Stimulated activated CD8-positive, alpha-beta memory T cell treated with anti-CD3 and anti-CD28 coated beads, Interleukin-12 subunit alpha, Interleukin-12 subunit beta, amount 100 ng/mL, for 4 hours (primary cell): Measurements from ENCODE around the gene CTDSP2.
"Not testable (repeated sequence)": the region's sequence is repeated elsewhere in the genome, so short reads cannot be mapped to it uniquely, and the experiment has no call there.

Experiments used
- DNase-seq: peaks from one replicate; pipeline ENCODE4 v3.0.0-alpha.2; 2020; ENCODE audit warnings: low read depth

The CTDSP2 gene

GRCh38 chr12:57852620-57853500 is 6.3 kb upstream of the CTDSP2 start:
- DNase-seq, result no peak

- no peak for DNase-seq
These were observed 5.7 kb upstream of the CTDSP2 start for GRCh38 chr12:57852200-57852599.

DNA sequence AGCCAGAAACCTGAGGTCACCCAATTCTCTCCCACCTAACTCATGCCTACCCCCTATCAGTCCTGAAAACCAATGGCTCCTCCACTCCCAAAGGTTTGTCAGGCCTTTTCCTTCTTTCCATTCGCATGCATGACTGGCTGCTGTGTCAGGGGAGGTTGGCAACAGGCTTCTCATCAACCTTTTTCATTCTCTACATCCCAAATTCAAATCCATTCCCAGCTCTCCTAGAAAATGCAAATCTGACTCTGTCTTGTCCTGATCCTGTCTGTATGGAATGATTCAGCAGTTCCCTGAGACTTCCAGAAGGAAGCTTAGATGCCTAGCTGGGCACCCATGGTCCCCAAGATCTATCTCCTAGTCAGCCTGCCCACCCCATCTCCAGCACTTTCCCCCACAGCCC is 5.0 kb upstream of the CTDSP2 start:
- no peak for DNase-seq

- no peak for DNase-seq
These were observed 4.4 kb upstream of the CTDSP2 start for GRCh38 chr12:57850854-57851430.

DNA sequence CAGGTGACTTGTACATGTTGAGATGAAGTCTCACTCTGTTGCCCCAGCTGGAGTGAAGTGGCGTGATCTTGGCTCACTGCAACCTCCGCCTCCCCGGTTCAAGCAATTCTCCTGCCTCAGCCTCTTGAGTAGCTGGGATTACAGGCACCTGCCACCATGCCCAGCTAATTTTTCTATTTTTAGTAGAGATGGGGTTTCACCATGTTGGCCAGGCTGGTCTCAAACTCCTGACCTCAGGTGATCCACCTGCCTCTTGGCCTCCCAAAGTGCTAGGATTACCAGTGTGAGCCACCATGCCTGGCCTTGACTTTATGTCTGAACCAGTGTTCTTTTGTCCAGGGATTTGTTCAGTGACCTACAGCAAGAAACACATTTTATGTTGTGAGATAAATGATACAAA is 2.9 kb upstream of the CTDSP2 start:
- DNase-seq, result not testable (repeated sequence)

GRCh38 chr12:57849035-57849434 is 2.5 kb upstream of the CTDSP2 start:
- no peak for DNase-seq

DNA sequence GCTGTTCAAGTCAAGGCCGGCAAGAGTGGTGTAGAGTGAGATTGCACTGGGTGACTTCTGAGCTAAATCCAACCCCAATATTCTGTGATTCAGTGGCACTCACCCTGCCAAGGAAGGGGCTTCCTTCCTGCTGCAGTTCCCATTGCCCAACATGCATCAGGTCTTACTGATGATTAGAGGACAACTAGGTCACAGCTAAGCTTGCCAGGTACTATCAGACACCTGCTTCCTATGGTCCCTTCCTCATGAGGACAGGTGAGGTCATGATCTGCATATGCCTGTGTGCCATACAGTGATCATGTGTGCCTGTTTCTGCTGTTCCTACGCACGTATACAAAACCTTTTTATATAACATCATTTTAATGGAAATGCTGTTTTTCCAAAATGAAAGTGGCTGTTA is 1.7 kb upstream of the CTDSP2 start:
- no peak for DNase-seq

DNA sequence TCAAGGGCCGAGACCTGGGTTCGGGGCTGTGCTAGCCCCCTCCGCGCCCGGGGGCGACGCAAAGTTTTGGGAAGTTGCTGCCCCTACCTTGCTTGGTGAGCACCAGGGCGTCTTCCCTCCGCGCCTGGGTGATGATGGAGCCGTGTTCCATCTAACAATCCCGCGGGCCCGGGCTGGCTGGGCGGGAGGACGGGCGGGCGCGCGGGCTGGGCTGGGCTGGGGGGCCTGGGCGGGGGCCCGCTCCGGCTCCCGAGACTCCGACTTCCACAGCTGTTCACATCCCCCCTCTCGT is 298 bp downstream of the CTDSP2 start:
- no peak for DNase-seq

DNA sequence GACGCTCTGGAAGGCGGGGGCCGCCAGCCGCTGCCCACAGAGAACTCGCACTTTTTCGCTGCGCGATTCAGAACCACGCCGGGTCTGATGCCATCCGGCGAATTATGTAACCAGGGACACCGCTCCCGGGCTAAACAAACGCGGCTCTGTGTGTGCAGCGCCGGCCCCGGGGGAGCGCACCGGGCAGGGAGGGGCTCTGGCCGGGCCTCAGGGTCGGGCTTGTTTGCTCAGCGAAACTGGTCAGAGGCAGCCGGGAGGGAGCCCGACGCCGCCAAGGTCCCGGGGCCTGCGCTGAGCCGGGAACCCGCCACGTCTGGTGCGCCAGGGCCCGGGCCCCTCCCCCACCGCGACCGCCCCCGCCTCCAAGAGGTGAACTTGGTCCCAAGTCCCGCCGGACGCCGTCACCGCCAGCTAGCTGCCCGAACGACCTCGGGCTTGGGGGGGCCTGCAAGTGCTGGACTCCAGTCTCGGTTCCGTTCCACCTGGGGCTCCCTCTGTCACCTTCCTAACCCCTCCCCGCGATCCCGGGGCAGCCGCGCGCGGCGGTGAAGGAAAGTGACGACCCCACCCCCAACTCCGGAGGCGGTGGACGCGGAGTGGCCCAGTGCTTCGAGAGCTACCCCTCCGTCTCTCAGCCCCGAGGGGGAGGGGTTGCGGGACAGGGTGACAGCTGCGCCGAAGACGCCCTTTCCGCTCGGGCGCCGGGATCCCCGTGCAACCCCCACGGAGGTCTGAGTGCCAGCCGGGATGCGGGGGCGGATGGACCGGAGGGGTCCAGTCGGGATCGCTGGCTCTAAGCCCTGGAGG is 848 bp downstream of the CTDSP2 start:
- DNase-seq, result peak; percentile 40

- no peak for DNase-seq
These were observed 1.6 kb downstream of the CTDSP2 start for GRCh38 chr12:57844709-57845477.

GRCh38 chr12:57842342-57843294 is 3.9 kb downstream of the CTDSP2 start:
- no peak for DNase-seq

GRCh38 chr12:57841445-57841844 is 5.1 kb downstream of the CTDSP2 start:
- DNase-seq, result no peak

DNA sequence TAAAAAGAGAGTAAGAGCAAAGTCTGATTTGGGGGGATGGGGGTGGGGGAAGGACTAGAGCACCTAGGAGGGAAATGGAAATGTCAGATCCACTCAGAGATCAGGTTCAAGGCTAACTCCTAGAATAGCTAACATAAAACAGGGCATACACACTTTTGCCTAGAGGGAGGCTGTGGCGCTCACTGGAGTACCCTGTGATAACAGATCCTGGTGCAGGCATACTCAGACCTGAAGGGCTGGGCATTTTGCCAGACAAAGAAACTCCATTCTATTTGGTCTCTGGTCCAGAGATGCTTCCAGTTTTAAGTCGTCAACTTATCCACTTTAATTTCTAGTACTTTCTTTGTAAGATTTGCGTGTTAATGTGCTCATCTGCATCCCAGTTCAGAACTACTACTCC is 5.8 kb downstream of the CTDSP2 start:
- DNase-seq, result no peak

- DNase-seq, result no peak
These were observed 6.5 kb downstream of the CTDSP2 start for GRCh38 chr12:57839996-57840395.

GRCh38 chr12:57838594-57839302 is 7.8 kb downstream of the CTDSP2 start:
- no peak for DNase-seq

- no peak for DNase-seq
These were observed 8.5 kb downstream of the CTDSP2 start for GRCh38 chr12:57837864-57838562.

- no peak for DNase-seq
These were observed 9.8 kb downstream of the CTDSP2 start for GRCh38 chr12:57836442-57837375.

DNA sequence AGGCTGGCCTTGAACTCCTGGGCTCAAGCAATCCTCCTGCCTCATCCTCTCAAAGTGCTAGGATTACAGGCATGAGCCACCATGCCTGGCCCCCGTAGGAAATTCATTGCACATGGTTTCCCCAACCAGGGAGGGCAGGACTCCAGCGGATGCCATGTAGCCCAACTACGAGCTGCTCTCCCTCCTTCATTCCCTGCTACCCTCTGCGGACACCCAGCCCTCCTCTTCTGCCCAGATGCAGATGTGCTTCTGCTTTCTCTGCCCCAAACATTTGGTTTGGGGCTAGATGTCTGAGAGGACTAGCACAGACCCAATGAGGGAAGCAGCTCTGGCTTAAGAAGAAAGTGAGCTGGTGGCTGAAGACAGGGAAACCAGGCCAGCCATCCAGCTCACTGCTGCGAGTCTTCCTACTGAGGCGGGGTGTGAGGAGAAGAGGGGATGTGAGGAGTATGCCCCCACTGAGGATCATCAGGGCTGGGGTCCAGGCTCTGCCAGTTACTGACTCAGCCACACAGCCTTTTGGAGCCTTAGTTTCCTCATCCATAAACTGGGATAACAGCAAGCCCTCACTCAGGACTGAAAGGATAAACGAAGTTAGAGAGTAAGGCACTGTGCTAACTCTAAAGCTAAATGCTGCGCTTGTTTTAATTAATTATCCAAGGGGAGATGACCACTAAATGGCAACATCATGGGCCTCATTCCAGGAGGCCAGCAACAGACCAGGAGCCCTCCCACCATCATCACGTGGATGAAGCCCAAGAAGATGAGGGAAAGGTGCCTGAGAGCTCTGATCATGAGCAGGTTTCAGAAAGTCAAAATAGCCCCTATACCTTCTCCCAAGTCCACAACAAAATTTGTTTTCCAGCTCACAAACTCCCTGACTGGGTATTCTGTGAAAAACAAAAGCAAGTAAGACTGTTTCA is 10.9 kb downstream of the CTDSP2 start:
- no peak for DNase-seq
